Epithelial cell of esophagus (primary cell): ENCODE results near the gene NOTCH1.

Source experiments
- DNase-seq: peaks from one replicate; pipeline ENCODE4 v3.0.0; 2010; ENCODE audit warnings: low read depth
- H3K4me3 ChIP-seq: 2 replicates; pipeline ENCODE4 v1.5.1; 2011; ENCODE audit warnings: mild to moderate bottlenecking, low read length, control low read depth
- TF ChIP-seq, protein P1 (sequence below): IDR thresholded peaks from 2 replicates; pipeline ENCODE4 v1.5.1; 2011; ENCODE audit warnings: low read depth, mild to moderate bottlenecking, low read length, control low read depth, inconsistent platforms; ENCODE audit not compliant: insufficient read depth; ENCODE audit errors: missing control alignments

The NOTCH1 gene

DNA sequence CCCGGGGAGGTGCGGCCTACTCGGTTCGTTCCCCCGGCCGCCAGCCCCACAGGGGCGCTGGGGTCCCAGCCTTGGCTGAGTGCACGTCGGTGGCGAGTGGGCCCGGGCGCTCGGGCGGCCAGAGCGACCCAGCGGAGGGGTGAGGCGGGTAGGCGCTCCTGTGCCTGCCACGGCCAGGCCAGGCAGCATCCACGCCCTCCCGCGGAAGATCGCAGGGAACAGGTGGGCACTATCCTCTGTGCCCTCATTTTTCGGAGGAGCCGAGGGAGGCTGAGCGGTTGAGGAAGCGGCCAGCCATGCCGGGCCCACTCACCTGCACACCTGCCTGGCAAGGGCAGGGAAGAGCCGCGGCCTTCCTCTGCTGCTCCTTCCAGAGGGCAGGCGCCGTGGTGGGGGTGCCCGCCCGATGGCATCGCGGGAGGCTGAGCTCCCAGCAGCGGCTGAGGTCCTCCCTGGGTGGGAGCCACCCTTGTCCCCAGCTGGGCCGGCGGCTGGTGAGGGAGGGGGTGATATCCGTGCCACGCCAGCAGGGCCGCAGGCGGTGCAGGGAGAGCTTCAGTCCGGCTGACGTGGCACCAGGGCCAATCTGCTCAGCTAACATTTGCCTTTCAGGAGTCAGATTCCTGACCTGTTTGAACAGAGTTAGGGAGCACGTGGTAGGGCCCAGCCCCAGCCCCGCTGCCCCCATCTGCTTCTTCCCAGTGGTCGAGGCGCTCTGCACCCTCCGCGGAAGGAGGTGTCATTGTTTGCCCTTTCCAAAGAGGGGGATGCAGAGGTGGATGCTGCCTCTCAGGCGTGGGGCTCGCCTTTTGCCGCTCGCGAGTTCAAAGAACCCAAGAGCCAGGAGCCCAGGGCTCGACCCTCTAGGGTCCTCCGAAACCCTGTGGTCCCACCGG is 61.4 kb downstream of the NOTCH1 start:
- peak; percentile 82 for DNase-seq
- TF ChIP-seq, protein P1, sequence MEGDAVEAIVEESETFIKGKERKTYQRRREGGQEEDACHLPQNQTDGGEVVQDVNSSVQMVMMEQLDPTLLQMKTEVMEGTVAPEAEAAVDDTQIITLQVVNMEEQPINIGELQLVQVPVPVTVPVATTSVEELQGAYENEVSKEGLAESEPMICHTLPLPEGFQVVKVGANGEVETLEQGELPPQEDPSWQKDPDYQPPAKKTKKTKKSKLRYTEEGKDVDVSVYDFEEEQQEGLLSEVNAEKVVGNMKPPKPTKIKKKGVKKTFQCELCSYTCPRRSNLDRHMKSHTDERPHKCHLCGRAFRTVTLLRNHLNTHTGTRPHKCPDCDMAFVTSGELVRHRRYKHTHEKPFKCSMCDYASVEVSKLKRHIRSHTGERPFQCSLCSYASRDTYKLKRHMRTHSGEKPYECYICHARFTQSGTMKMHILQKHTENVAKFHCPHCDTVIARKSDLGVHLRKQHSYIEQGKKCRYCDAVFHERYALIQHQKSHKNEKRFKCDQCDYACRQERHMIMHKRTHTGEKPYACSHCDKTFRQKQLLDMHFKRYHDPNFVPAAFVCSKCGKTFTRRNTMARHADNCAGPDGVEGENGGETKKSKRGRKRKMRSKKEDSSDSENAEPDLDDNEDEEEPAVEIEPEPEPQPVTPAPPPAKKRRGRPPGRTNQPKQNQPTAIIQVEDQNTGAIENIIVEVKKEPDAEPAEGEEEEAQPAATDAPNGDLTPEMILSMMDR, result no peak

DNA sequence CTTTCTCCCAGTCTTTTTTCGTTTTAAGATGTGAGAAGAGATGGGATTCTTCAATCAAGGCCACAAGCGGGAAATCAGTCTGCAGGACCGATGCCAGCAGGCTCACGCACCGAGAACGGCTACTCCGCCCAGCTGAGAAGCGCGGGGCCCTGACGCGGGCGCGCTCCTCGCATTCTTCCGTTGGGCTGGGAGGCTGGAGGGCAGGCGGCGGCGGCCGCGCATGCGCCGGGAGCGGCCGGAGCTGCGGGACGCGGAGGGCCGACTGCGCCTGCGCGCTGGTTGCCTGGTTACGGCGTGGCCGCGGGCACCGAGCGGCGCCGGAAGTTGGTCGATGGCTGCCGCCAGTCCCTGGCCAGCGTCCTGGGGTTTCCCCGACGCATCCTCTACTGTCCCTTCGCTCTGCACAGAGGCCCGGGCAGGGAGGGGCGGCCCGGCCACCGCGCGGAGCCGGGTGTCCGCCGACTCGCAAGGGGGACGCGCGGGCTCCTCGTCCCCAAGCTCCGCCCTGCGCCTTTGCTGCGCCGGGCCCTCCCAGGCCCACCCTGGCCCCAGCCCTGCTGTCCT is 62.2 kb downstream of the NOTCH1 start:
- peak; percentile 86 for DNase-seq
- TF ChIP-seq, protein P1, result no peak
- peak overlapping the region; percentile 61 for H3K4me3 ChIP-seq

More for the DNA sequence above, 61.4 kb downstream of the NOTCH1 start:
- H3K4me3 ChIP-seq, result peak overlapping the region; percentile 48

DNA sequence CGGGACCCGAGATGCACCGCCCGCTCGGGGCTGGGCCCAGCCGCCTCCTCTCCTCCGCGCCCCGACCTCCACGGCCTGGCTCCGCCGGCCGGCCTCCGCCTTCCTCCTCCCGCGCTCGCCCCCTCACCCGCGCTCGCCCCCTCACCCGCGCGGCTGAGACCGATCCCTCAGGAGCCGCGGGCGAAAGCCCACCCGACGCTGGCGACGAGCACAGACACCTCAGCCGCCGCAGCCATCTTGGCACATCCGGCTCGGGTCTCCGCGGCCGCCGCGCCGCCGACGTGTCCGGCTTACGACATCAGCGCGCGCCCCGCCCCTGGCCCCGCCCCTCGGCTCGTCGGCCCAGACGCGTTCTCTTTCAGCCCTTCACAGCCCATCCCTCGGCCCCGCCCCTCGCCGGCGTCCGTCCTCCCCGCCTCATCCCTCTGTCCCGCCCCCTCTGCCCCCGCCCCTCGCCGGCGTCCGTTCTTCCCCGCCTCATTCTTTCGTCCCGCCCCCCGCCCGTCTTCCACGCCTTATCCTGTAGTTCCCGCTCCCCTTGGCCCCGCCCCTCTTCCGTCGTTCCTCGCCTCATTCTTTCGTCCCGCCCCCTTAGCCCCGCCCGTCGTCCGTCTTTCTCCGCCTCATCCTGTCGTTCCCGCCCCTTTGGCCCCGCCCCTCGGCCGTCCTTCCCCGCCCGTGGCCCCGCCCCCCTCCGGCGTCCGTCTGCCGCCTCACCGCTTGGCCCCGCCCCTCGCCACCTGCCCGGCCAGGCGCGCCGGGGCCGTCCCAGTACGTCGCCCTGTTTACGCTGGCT is 62.9 kb downstream of the NOTCH1 start, which contains the start of gene SEC16A:
SEC16A (minus strand) TSS at position 248 of the 796 bp plus-strand sequence. CDS start 5,425 bp downstream, outside the sequence.
- DNase-seq, result peak; percentile 98

DNA sequence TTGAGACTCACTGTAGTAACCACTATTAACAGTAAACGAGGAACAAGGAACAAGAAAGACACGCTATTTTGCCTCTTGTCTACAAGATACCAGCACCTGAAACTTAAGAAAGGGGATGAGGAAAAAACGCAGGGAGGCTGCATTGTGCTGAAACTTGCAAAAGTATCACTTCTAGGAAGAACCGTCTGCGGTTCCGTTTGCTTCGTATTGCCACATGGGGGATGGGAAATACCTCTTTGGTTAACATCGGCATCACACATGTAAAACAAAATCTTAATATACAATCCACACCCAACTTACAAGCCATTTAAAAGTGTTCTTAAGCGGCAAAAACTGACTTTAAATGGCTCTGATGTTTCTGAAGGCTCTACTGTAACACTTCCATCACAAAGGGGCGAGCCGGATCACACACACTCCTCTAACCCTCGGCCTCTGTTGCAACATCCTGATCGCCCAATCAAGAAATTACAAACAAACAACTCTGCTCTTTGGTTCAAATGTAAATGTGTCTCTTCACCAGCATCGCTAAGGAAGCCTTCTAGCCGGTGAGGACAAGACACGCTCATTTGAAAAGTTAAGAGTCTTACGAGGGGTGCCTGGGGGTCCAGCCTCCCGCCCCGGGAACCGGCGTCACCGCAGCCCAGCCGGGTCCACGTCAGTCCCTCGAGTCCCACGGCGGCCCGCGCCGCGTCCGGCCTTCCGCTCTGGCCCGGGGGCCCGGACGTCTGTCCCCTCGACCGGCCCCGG is 63.6 kb downstream of the NOTCH1 start:
- H3K4me3 ChIP-seq, result peak overlapping the region; percentile 63
- TF ChIP-seq, protein P1, result no peak
- peak; percentile 41 for DNase-seq

More for the DNA sequence above, 62.9 kb downstream of the NOTCH1 start, which contains the start of gene SEC16A:
- TF ChIP-seq, protein P1, result no peak
- peak within 1 kb of the TSS; percentile 63 for H3K4me3 ChIP-seq

DNA sequence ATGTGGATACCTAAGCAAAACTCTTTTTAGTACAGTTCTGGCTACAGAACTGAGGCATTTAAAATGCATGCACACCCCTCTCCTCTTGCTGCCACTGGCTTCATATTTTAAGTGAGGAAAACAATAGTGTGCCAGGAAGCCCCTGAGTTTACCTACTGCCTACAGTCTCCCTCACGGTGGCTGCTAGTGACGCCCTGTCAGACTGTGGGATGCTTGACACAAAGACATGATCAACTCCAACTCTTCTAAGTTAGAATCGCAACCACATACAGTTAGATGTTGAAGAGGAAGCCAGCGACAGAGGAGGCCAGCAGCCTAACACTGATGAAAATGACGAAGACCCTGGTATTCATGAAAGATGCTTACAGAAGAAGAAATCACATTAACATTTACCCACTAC is 64.3 kb downstream of the NOTCH1 start:
- H3K4me3 ChIP-seq, result peak overlapping the region; percentile 63
- no peak for DNase-seq
- TF ChIP-seq, protein P1, result no peak

DNA sequence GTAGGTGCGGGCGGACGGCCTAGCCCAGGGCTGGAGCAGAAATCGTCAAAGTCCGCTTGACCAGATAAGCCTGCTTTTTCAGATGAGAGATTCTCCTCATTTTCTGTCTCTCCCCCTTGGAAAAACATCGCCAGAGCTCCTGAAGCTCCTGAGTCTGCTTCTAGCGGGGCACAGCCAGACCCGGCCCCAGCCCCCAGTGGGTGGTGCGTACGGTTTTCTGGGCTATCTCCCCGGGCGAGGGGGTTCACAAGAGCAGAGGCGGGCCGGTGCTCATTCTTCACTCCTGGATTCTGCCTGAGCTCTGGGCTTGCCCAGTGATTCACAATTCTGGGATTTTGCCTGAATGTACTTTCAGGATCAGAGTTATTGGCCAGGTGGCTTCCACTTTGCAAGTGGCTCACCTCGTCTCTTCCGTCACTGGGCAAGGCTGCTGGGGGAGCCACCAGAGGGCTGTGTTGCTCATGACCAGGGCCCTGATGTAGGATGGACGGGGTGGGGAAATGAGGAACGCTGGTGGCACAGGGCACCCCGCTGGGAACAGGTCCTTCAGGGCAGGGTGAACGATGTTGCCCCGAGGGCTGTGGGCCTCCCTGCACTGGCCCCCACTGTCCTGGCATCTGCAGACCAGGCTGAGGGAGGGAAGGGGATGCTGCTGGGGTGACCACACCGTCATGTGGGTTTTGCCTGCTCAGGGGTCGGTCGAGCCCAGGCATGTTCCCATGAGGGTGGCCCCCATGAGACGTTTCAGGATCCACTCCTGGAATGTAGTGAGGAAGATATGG is 69.3 kb downstream of the NOTCH1 start:
- no peak overlapping the region for H3K4me3 ChIP-seq
- TF ChIP-seq, protein P1, result no peak
- no peak for DNase-seq
